GM12878 (cell line): ENCODE measurements around the gene APOA4. TPM values are rescaled to one million over a fixed set of nuclear protein-coding genes. Genes with fewer than 3 reads are reported as not detected.

Experiments used
- ATAC-seq: fragments of 200-7000 bp; cut with Tn5 transposase; 3 replicates; pipeline ENCODE4 v1.9.1; 2020; ENCODE audit warnings: mild to moderate bottlenecking, moderate library complexity
- BruUV-seq: library from RNA; stranded (reverse); fragments of 400-500 nt; replicated peaks from 2 replicates; lab custom pipeline; 2021; lab: Mats Ljungman, UMichigan
- CTCF ChIA-PET: fragments of 300-600 bp; sonication (Branson Sonifier 250); formaldehyde crosslinking; extraction: SDS; loops from one replicate; lab custom pipeline; 2021; ENCODE audit warnings: inconsistent platforms; lab: Yijun Ruan, JAX
- POLR2A ChIA-PET: fragments of 350-600 bp; formaldehyde crosslinking; extraction: SDS; loops from one replicate; lab custom pipeline; 2021; ENCODE audit warnings: inconsistent platforms; lab: Charles Lee
- RAD21 ChIA-PET: fragments of 300-600 bp; sonication (Branson Sonifier 250); formaldehyde crosslinking; loops from one replicate; lab custom pipeline; 2023; ENCODE audit warnings: antibody characterized with exemption; ENCODE audit not compliant: unreplicated experiment; lab: Charles Lee
- SMC1A ChIA-PET: fragments of 300-600 bp; sonication (Branson Sonifier 250); formaldehyde crosslinking; loops from one replicate; lab custom pipeline; 2023; ENCODE audit not compliant: unreplicated experiment, uncharacterized antibody; lab: Charles Lee
- DNase-seq: peaks from one replicate; pipeline ENCODE4 v3.0.0-alpha.2; 2011; ENCODE audit warnings: low read depth, low spot score
- FAIRE-seq: peaks from 3 replicates; lab custom pipeline; 2011; peaks lifted over from hg19 to GRCh38; lab: Jason Lieb, UNC
- H2AFZ ChIP-seq: 2 replicates; pipeline ENCODE4 v1.6.0; 2011; ENCODE audit warnings: low read depth, low read length, control low read depth; ENCODE audit not compliant: control insufficient read depth
- H3K27ac ChIP-seq: 2 replicates; pipeline ENCODE4 v1.5.1; 2011; ENCODE audit warnings: control low read depth; ENCODE audit not compliant: control insufficient read depth, insufficient read depth
- H3K27me3 ChIP-seq, 2 experiments: replicated peaks in 1 of 2; 2 replicates each; pipeline versions ENCODE4 v1.6.0 to v1.6.1; 2011; ENCODE audit warnings: low read length in 1 of 2; ENCODE audit not compliant: control insufficient read depth in 2 of 2, insufficient read depth in 2 of 2
- H3K36me3 ChIP-seq, 2 experiments: 2 replicates each; pipeline ENCODE4 v1.5.1; 2011; ENCODE audit warnings: low read length in 1 of 2; ENCODE audit not compliant: control insufficient read depth in 2 of 2, insufficient read depth in 2 of 2
- H3K4me1 ChIP-seq: 2 replicates; pipeline ENCODE4 v1.6.1; 2011; ENCODE audit warnings: mild to moderate bottlenecking, low read length, moderate library complexity, mixed read lengths; ENCODE audit not compliant: control insufficient read depth, insufficient read depth
- H3K4me2 ChIP-seq: 2 replicates; pipeline ENCODE4 v1.6.0; 2011; ENCODE audit warnings: control low read depth; ENCODE audit not compliant: control insufficient read depth, insufficient read depth
- H3K4me3 ChIP-seq: fragments of 200-600 bp; sonication (generic); 2 replicates; pipeline ENCODE4 v1.5.1; 2016
- H3K79me2 ChIP-seq: 2 replicates; pipeline ENCODE4 v1.6.0; 2011; ENCODE audit warnings: low read length; ENCODE audit not compliant: control insufficient read depth, insufficient read depth
- H3K9ac ChIP-seq: 2 replicates; pipeline ENCODE4 v1.8.0; 2011; ENCODE audit warnings: low read length, control low read depth, mixed read lengths; ENCODE audit not compliant: control insufficient read depth, insufficient read depth
- H3K9me3 ChIP-seq: replicated peaks from 3 replicates; pipeline ENCODE4 v1.5.1; 2011; ENCODE audit warnings: mild to moderate bottlenecking, low read length; ENCODE audit not compliant: control insufficient read depth, insufficient read depth
- H4K20me1 ChIP-seq: 2 replicates; pipeline ENCODE4 v1.6.0; 2011; ENCODE audit not compliant: control insufficient read depth, insufficient read depth
- BCL3 ChIP-seq: IDR thresholded peaks from 2 replicates; pipeline ENCODE4 v1.6.1; 2011; ENCODE audit warnings: borderline replicate concordance, low read depth, mild to moderate bottlenecking, moderate library complexity, low read length; ENCODE audit not compliant: insufficient read depth, poor library complexity, severe bottlenecking
- EGR1 ChIP-seq, 2 experiments: IDR thresholded peaks; 1 replicate in 1 of 2; 2 replicates in 1 of 2; pipeline ENCODE4 v1.6.1; 2011 to 2012; ENCODE audit warnings: low read depth in 2 of 2, low read length in 2 of 2, borderline replicate concordance in 1 of 2, mild to moderate bottlenecking in 1 of 2, moderate library complexity in 1 of 2
- ESRRA ChIP-seq: IDR thresholded peaks from 2 replicates; pipeline ENCODE4 v1.6.1; 2012; ENCODE audit warnings: mild to moderate bottlenecking, low read length, improper control_type of control experiment
- LARP7 ChIP-seq: fragments of 450-650 bp; IDR thresholded peaks from 2 replicates; pipeline ENCODE4 v1.6.1; 2017; ENCODE audit warnings: mild to moderate bottlenecking
- MAX ChIP-seq: IDR thresholded peaks from 2 replicates; pipeline ENCODE4 v1.6.1; 2012; ENCODE audit warnings: low read depth, low read length, improper control_type of control experiment
- MTA3 ChIP-seq: IDR thresholded peaks from 2 replicates; pipeline ENCODE4 v1.6.1; 2012; ENCODE audit warnings: low read length, inconsistent platforms, borderline replicate concordance
- SUPT20H ChIP-seq: IDR thresholded peaks from 2 replicates; pipeline ENCODE4 v1.6.1; 2011; ENCODE audit warnings: low read depth, mild to moderate bottlenecking, low read length, moderate library complexity, borderline replicate concordance; ENCODE audit not compliant: control insufficient read depth
- TAF1 ChIP-seq: IDR thresholded peaks from 2 replicates; pipeline ENCODE4 v1.6.1; 2011; ENCODE audit warnings: mild to moderate bottlenecking, low read depth, low read length, borderline replicate concordance
- YY1 ChIP-seq: IDR thresholded peaks from 2 replicates; pipeline ENCODE4 v1.6.1; 2011; ENCODE audit warnings: low read depth, mild to moderate bottlenecking, low read length
- WGBS: methylation state at CpG from one replicate; pipeline ENCODE4 v1.1.6; 2016; ENCODE audit warnings: low lambda C conversion rate; ENCODE audit not compliant: insufficient replicate concordance, insufficient coverage; ENCODE audit errors: missing lambda C conversion rate; 5-methylcytosine and 5-hydroxymethylcytosine counted together
- in situ Hi-C: fragments of 300-500 bp; cut with MboI; formaldehyde crosslinking; loops from 9 replicates; pipeline ENCODE4 v1.14.3; 2018; ENCODE audit warnings: mixed read lengths
- intact Hi-C: fragments of 100-400 bp; cut with micrococcal nuclease; formaldehyde crosslinking; loops from one replicate; pipeline ENCODE4 v1.14.2; 2022; ENCODE audit not compliant: unreplicated experiment
- polyA plus RNA-seq, 11 experiments: library from polyadenylated mRNA; depleted of rRNA in 4 of 11; unstranded in 6 of 11; stranded (reverse) in 5 of 11; fragments of >200 nt; fragmentation: Nextera tagmentation in 4 of 11; fragmentation: Illumina TruSeq in 1 of 11; extraction: Ambion mirVana in 4 of 11; extraction: Trizol in 1 of 11; gene quantifications; 1 replicate in 1 of 11; 2 replicates in 10 of 11; pipeline versions ENCODE4 v1.2.1 to v1.2.3, GENCODE V29; 2011 to 2016; ENCODE audit warnings: inconsistent platforms in 2 of 11, missing spikeins in 2 of 11, low read depth in 1 of 11
- total RNA-seq, 4 experiments: library from RNA; depleted of rRNA in 3 of 4; stranded (reverse); fragments of >200 nt in 3 of 4; fragmentation: Illumina TruSeq in 1 of 4; extraction: Trizol in 1 of 4; gene quantifications; 2 replicates each; pipeline versions ENCODE4 v1.2.1 to v1.2.3, GENCODE V29; 2013 to 2021

APOA4 gene
- total and polyA plus RNA-seq, 10 of the 15 experiments (the other 5 are each of a cell fraction or from before 2014, with no cell fraction given), result not detected

- Histone ChIP-seq H3K36me3 (no peaks in the 10 kb centered on the region), H3K4me2 (no peak overlapping the region), H3K27ac (no peak overlapping the region), H3K9me3 (no peaks in the 10 kb centered on the region), H3K9ac (no peak overlapping the region), H3K79me2 (no peaks in the 10 kb centered on the region; the same call in 1 of the 2 replicates), H4K20me1 (no peaks in the 10 kb centered on the region), H2AFZ (no peak overlapping the region), H3K27me3 (no peaks in the 10 kb centered on the region), H3K4me1 (peaks cover 9% of the 10 kb centered on the region), H3K4me3 (no peak overlapping the region)
- ChIA-PET SMC1A (interaction anchor here (0.6 to 5.1 kb wide), 6 partner anchors 12 to 437 kb away, joined by 3 to 42 read pairs (median 4); no protein-coding TSS in a partner anchor), CTCF (interaction anchor here (0.6 to 10.9 kb wide), 12 partner anchors 10 to 433 kb away, joined by 3 to 183 read pairs (median 4); partner anchors contain the start of gene APOA1), RAD21 (interaction anchor here (0.8 to 3.5 kb wide), 4 partner anchors 42 to 313 kb away, joined by 3 to 56 read pairs (median 8); partner anchors contain the start of gene APOA1), POLR2A (interaction anchor here (0.9 kb wide), 1 partner anchor 18 kb away, joined by 4 read pairs; no protein-coding TSS in a partner anchor)
- in situ Hi-C loops (no loop called here), intact Hi-C loops (loop anchor here (5.0 kb wide), 1 partner anchor 434 kb away; no protein-coding TSS in a partner anchor)
- no peak for ATAC-seq
- 54% methylated on average over 8 of the region's 8 CpGs for WGBS
- FAIRE-seq, result no peak
- DNase-seq, result no peak
- TF ChIP-seq SUPT20H (no peak), ESRRA (no peak), YY1 (no peak), EGR1 (IDR thresholded peaks at IDR 0.05; ENCODE audit: borderline replicate concordance in 1 of 2, low read depth in 2 of 2, low read length in 2 of 2) (no peak), MAX (no peak), MTA3 (no peak), TAF1 (no peak), LARP7 (no peak), BCL3 (no peak)
- BruUV-seq, result no TSS peak
Measured at GRCh38 chr11:116792869-116793771, 30.0 kb downstream of the APOA4 start.
